ENCODE data around the gene DCBLD2. TPM values are rescaled to one million over a fixed set of nuclear protein-coding genes. Genes with fewer than 3 reads are reported as not detected.

Gene DCBLD2
- total and polyA plus RNA-seq, 2 donors (not counting 3 experiments of a cell fraction or from before 2014, with no cell fraction given): 28.7 to 77.3 TPM

DNA sequence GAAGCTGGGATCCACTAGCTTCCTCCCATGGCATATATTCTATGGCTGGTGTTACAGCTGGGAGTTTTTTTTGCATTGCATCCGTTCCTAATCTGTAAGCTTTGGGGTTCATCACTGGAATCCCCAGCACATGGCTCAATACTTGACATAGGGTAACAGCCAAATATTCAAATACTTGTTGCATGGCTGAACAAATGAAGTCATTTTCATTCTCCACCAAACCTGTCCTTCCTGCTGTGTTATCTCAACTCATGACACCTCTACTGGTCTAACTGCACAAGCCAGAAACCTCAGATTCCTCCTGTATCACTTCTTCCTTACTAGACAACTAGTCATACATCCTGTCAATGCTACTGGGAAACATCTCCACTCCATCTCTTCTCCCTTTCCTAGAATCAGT, 95.0 kb downstream of the DCBLD2 start:
- peaks cover 9 to 27% of the 10 kb centered on the region in 2 experiments for H3K36me3 ChIP-seq (ENCODE audit: control insufficient read depth in 2 of 2, extremely low read depth in 1 of 2, insufficient read depth in 2 of 2, low read length in 2 of 2)
- H3K27me3 ChIP-seq (ENCODE audit: control insufficient read depth in 2 of 2, insufficient read depth in 2 of 2, low read length in 2 of 2): no peaks in the 10 kb centered on the region
- FAIRE-seq (no peak), DNase-seq (ENCODE audit: low read depth, low spot score) (no peak)
- no peak overlapping the region for H2AFZ ChIP-seq (ENCODE audit: low read depth, low read length)
- TF ChIP-seq GATA2 (IDR thresholded peaks at IDR 0.05; ENCODE audit: insufficient read depth, insufficient read length, low read depth, low read length) (no peak), FOS (IDR thresholded peaks at IDR 0.05; ENCODE audit: borderline replicate concordance, insufficient read depth, low read length) (no peak), EZH2 (IDR thresholded peaks at IDR 0.05; ENCODE audit: borderline replicate concordance, low read depth, low read length, severe bottlenecking) (no peak), POLR2A (IDR thresholded peaks at IDR 0.05; ENCODE audit: low read depth, low read length) (no peak)
- TF ChIP-seq, protein P1, sequence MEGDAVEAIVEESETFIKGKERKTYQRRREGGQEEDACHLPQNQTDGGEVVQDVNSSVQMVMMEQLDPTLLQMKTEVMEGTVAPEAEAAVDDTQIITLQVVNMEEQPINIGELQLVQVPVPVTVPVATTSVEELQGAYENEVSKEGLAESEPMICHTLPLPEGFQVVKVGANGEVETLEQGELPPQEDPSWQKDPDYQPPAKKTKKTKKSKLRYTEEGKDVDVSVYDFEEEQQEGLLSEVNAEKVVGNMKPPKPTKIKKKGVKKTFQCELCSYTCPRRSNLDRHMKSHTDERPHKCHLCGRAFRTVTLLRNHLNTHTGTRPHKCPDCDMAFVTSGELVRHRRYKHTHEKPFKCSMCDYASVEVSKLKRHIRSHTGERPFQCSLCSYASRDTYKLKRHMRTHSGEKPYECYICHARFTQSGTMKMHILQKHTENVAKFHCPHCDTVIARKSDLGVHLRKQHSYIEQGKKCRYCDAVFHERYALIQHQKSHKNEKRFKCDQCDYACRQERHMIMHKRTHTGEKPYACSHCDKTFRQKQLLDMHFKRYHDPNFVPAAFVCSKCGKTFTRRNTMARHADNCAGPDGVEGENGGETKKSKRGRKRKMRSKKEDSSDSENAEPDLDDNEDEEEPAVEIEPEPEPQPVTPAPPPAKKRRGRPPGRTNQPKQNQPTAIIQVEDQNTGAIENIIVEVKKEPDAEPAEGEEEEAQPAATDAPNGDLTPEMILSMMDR (IDR thresholded peaks at IDR 0.05; ENCODE audit: extremely low read depth in 1 of 2, insufficient read depth in 1 of 2, low read depth in 1 of 2, low read length in 2 of 2): no peak
- TF ChIP-seq, protein P2, sequence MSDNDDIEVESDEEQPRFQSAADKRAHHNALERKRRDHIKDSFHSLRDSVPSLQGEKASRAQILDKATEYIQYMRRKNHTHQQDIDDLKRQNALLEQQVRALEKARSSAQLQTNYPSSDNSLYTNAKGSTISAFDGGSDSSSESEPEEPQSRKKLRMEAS (IDR thresholded peaks at IDR 0.05; ENCODE audit: insufficient read depth, insufficient read length): no peak
- no peak overlapping the region for H3K27ac ChIP-seq (ENCODE audit: insufficient read depth, low read depth, low read length)
- no peaks in the 10 kb centered on the region for H3K79me2 ChIP-seq (ENCODE audit: control insufficient read depth, insufficient read depth, low read length)
- no peaks in the 10 kb centered on the region for H4K20me1 ChIP-seq (replicated peaks; ENCODE audit: control insufficient read depth, extremely low read depth, insufficient read depth, low read length)
- intact Hi-C loops (cut with micrococcal nuclease) (loop anchor here (2.0 kb wide), 1 partner anchor 72 kb away; no protein-coding TSS in a partner anchor), dilution Hi-C loops (cut with MboI; ENCODE audit: extremely low pct_ligation_motif_present, low sequenced_read_pairs) (loop anchor here (25.0 kb wide), 1 partner anchor 194 kb away; no protein-coding TSS in a partner anchor)
- H3K4me2 ChIP-seq (ENCODE audit: insufficient read depth, low read length): no peak overlapping the region
- H3K4me3 ChIP-seq (replicated peaks in 1 of 3; ENCODE audit: insufficient read depth in 1 of 3, low read depth in 1 of 3, low read length in 3 of 3): no peak overlapping the region
- no peaks in the 10 kb centered on the region for H3K9me1 ChIP-seq (replicated peaks; ENCODE audit: control insufficient read depth, extremely low read depth, insufficient read depth, low read length)
- H3K9me3 ChIP-seq (replicated peaks; ENCODE audit: control insufficient read depth, insufficient read depth, low read length): no peaks in the 10 kb centered on the region
- CTCF ChIA-PET: interaction anchor here (0.9 to 2.1 kb wide), 3 partner anchors 8 to 204 kb away, joined by 4 to 11 read pairs (median 4); no protein-coding TSS in a partner anchor
- H3K9ac ChIP-seq (replicated peaks; ENCODE audit: extremely low read depth, insufficient read depth, low read length): no peak overlapping the region
- H3K4me1 ChIP-seq (ENCODE audit: control insufficient read depth, extremely low read depth, insufficient read depth, low read length): peaks cover 3% of the 10 kb centered on the region
- BruUV-seq (replicated peaks): no TSS peak
- POLR2A ChIA-PET: no interaction called here
